GM13976 (cell line): ENCODE results near the gene GSK3B.

Experiments used
- DNase-seq: peaks from one replicate; pipeline ENCODE4 v3.0.0; 2012; ENCODE audit warnings: low spot score
- in situ Hi-C: fragments of 300-500 bp; cut with MboI; formaldehyde crosslinking; loops from one replicate; pipeline ENCODE4 v1.12.0; 2022; ENCODE audit warnings: low sequenced_read_pairs, mixed read lengths, inconsistent platforms; ENCODE audit not compliant: unreplicated experiment
- TF ChIP-seq, protein P1 (sequence below): IDR thresholded peaks from 2 replicates; pipeline ENCODE4 v1.5.1; 2012; ENCODE audit warnings: borderline replicate concordance, mild to moderate bottlenecking; ENCODE audit not compliant: insufficient read depth; ENCODE audit errors: extremely low read depth, missing control alignments, control extremely low read depth

GSK3B gene

DNA sequence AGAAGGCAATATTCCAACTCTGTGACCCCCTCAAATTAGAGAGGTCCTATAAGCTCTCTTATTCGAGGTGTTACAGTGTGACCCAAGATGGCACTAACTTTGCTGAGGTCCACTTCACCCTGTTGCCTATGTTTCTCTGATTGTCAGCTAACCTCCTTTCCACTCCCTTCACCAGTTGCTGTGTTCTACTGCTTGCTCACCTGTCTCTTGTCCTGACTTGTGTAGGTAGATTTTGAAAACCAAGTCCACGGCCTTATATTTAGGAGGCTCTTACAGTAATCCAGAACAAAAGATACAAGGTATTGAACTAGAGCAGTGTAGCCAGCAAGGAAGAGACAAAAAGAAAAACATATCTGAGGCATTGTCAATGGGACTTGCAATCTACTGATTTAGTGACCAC, 20.1 kb upstream of the GSK3B start:
- DNase-seq, result no peak
- in situ Hi-C loops, result no loop called here
- TF ChIP-seq, protein P1, sequence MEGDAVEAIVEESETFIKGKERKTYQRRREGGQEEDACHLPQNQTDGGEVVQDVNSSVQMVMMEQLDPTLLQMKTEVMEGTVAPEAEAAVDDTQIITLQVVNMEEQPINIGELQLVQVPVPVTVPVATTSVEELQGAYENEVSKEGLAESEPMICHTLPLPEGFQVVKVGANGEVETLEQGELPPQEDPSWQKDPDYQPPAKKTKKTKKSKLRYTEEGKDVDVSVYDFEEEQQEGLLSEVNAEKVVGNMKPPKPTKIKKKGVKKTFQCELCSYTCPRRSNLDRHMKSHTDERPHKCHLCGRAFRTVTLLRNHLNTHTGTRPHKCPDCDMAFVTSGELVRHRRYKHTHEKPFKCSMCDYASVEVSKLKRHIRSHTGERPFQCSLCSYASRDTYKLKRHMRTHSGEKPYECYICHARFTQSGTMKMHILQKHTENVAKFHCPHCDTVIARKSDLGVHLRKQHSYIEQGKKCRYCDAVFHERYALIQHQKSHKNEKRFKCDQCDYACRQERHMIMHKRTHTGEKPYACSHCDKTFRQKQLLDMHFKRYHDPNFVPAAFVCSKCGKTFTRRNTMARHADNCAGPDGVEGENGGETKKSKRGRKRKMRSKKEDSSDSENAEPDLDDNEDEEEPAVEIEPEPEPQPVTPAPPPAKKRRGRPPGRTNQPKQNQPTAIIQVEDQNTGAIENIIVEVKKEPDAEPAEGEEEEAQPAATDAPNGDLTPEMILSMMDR, result no peak

DNA sequence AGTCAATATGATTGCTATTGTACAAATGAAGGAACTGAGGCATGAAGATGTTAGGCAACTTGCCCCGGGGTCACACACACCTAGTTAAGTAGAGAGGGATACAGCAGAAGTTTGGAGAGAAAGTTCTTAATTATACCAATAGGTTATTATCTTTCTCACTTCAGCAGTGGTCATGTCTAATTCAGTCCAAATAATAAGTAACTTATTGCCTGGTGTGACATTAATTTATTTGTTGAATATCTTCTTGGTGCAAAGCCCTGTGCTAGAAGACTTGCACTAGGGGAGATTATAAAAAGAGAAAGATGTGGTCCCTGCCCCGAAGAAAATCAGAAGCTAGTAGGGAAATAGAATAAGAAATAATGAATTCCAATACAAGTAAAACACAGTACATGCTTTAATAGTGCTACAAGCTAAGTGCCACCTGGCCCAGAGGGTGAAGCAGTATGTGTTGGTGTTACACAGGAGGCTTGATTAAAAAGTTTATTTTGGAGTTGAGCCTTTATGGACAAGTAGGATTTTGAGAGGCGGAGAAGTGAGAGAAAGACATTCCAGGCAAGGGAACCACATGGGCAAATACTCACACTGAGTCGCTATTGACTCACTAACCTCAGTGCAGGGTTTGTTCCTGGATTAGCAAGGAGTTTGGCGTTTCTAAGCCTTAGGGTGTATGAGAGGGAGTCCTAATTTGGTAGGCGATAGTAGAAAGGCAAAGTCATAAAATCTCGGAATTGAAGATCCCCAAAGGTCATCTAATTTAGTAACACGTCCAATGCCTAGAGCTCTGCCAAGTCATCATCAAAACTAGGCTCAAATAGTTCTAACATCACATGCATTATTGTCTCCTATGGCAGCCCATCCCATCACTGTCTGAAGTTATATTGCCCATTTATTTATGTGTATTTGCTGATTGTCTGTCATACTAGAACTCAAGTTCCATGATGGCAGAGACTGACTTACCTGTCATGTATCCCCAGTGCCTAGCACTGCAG, 19.2 kb upstream of the GSK3B start:
- TF ChIP-seq, protein P1, result no peak
- no peak for DNase-seq
- in situ Hi-C loops, result no loop called here

DNA sequence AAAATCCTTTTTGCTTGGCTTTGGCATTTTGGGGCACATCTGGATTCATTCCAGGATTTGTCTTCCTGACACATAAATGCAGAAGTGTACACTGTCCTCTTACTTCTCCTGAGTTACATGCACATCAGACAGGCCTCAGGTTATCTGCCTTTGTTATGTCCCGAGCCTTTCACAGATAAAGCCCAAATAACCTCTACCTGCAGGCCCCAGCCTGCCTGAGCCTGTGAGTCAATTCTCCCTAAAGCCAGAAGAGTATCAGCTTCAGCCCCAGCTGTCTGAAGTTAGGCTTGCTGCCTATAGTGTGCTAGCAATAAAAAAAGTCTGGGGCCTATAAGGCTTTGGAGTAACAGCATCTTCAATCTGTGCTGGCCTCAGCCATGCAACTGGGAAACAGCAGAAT, 17.7 kb upstream of the GSK3B start:
- TF ChIP-seq, protein P1, result no peak
- DNase-seq, result no peak
- in situ Hi-C loops, result no loop called here

DNA sequence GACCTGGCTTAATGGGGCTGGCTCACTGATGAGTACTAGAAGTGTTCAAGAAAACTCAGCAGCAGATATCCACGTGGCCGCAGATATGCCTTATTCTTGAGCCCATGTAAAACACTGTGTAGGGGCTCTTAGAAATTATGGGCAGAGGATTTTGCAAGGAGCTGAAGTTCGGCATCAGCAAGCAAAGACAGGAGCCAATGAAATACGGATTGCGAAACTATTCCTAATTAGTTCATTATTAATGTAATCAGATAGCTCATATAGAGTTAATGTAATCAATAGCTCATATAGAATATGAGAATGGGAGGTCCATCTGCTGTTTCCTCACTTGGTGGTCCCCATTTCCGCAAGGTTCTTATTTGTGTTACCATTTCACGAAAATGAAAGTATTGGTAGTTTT, 9.0 kb upstream of the GSK3B start:
- in situ Hi-C loops, result no loop called here
- TF ChIP-seq, protein P1, result no peak

DNA sequence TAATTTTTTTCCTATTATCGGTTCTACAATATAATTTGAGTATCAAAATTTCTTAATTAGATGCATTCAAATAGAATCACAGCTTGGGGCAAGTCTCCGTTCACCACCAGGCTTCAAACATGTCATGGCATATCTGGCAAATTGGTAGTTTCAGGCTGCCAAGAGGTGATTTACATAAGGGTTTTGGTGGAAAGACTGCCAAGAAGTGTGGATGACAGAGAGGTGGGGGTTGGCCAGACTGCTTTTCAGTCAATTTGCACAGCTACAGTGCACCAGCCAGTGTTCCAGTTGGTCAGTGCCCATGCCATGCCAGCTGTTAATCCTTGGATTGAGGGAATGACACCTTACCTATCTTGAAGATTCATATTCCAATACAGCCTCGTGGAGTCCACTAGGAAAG, 8.4 kb upstream of the GSK3B start:
- TF ChIP-seq, protein P1, result no peak
- no peak for DNase-seq
- in situ Hi-C loops, result no loop called here

More for the DNA sequence above, 9.0 kb upstream of the GSK3B start:
- DNase-seq, result no peak

DNA sequence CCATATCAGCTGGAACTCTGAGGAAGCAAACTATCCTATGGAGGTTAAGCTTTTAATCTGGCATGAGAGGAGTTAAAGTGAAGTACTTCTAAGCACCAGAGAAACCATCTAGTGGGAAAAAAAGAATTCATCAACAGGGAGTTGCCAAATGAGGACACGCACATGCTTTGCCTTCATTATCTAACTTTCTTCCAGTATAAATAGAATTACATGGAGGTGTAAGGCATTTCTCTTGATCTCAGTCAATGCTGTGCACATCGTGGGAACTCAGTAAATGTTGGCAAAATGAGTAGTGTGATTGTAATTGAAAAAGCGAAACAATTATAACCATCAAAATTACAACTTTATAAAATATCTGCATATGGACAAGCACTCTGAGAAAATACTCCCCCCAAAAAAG, 8.0 kb upstream of the GSK3B start:
- in situ Hi-C loops, result no loop called here
- TF ChIP-seq, protein P1, result no peak
- DNase-seq, result no peak

DNA sequence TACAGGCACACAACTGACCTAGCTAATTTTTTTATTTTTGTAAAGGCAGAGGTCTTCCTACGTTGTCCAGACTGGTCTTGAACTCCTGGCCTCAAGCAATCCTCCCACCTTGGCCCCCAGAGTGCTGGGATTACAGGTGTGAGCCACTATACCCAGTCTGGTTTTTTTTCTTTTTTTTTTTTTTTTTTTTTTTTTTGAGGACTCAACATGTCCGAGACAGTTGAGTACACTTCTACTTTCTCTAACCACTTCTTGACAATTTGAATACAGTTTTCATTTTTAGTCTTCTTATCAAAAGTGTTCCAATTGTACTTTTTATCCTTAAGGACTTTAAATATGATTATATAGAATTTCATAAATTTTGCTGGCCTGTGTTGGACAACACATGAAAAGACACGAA, 7.4 kb upstream of the GSK3B start:
- in situ Hi-C loops, result no loop called here
- no peak for DNase-seq
- TF ChIP-seq, protein P1, result no peak
